ENCODE measurements around the gene RRAD.

DNA sequence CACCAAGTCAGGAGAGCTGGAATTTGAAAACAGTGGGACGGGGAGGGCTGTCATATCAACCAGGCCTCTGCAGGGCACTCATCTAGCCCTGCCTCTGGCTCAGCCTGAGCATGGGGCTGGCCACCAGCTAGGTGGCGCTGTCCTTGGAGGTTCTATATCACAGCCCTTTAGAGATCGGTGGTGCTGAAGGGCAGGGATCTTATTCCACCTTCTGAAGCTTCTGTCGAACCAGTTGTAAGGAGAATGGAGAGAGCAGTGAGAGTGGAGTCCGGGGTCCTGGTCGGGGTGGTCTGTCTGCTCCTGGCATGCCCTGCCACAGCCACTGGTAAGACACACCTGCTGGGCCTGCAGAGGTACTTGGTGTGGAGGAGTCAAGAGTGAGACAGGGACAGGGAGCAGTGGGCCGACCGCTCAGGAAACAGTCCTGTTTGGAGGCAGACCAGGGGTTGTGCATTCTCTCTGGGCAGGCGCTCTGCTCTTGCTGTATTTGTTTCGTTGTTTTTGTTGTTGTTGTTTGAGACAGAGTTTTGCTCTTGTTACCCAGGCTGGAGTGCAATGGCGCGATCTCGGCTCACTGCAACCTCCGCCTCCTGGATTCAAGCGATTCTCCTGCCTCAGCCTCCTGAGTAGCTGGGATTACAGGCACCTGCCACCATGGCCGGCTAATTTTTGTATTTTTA is 35.9 kb upstream of the RRAD start, which contains the start of gene CES3:
- TF ChIP-seq, protein P1, sequence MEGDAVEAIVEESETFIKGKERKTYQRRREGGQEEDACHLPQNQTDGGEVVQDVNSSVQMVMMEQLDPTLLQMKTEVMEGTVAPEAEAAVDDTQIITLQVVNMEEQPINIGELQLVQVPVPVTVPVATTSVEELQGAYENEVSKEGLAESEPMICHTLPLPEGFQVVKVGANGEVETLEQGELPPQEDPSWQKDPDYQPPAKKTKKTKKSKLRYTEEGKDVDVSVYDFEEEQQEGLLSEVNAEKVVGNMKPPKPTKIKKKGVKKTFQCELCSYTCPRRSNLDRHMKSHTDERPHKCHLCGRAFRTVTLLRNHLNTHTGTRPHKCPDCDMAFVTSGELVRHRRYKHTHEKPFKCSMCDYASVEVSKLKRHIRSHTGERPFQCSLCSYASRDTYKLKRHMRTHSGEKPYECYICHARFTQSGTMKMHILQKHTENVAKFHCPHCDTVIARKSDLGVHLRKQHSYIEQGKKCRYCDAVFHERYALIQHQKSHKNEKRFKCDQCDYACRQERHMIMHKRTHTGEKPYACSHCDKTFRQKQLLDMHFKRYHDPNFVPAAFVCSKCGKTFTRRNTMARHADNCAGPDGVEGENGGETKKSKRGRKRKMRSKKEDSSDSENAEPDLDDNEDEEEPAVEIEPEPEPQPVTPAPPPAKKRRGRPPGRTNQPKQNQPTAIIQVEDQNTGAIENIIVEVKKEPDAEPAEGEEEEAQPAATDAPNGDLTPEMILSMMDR (IDR thresholded peaks at IDR 0.05), result peak; percentile 72 to 82 (median 79)
- TF ChIP-seq POLR2A (IDR thresholded peaks at IDR 0.05), result no peak

All from body of pancreas (tissue), 4 donors.